B cell (primary cell): ENCODE data around the gene TSPAN32.

Source experiments
- EZH2 ChIP-seq: IDR thresholded peaks from 2 replicates; pipeline ENCODE4 v1.6.1; 2012; ENCODE audit warnings: borderline replicate concordance, low read depth, mild to moderate bottlenecking, moderate library complexity, low read length; ENCODE audit not compliant: insufficient read depth, poor library complexity, severe bottlenecking
- TF ChIP-seq, protein P1 (sequence below): fragments of 200-600 bp; IDR thresholded peaks from one replicate; pipeline ENCODE4 v1.8.0; 2022; ENCODE audit warnings: antibody characterized with exemption, mild to moderate bottlenecking

DNA sequence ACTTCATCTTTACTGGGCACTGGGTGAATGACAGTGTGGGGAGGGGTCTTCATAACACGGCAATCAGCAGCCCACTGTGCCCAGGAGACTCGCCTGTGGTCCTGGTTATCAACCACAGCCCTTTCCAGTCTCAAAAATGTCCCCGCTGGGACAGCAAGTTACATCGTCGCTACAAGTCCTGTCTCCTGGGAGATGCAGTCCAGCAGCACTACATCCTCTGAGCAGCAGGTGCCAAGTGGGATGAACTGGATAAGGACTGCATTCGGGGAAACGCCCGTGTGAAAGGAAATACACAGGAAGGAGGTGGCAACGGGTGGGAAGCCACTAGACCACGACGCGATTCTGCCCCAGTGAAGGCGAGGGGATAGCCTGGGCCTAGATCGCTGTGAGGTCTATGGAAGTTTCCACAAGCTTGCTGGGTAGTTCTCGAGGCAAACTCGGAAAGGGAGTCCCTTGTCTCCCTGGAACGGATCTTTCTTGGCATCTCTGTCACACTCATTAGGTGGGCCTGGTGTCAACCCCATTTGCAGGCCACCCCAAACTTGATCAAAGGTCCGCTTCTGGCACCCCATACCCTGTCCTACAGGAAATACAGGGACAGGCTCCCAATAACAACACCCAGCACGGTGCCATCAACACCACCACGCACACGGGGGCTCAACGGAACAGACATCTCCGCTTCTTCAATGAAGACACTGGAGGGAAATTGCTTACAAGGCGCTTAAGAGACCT, 35.8 kb upstream of the TSPAN32 start:
- TF ChIP-seq, protein P1, sequence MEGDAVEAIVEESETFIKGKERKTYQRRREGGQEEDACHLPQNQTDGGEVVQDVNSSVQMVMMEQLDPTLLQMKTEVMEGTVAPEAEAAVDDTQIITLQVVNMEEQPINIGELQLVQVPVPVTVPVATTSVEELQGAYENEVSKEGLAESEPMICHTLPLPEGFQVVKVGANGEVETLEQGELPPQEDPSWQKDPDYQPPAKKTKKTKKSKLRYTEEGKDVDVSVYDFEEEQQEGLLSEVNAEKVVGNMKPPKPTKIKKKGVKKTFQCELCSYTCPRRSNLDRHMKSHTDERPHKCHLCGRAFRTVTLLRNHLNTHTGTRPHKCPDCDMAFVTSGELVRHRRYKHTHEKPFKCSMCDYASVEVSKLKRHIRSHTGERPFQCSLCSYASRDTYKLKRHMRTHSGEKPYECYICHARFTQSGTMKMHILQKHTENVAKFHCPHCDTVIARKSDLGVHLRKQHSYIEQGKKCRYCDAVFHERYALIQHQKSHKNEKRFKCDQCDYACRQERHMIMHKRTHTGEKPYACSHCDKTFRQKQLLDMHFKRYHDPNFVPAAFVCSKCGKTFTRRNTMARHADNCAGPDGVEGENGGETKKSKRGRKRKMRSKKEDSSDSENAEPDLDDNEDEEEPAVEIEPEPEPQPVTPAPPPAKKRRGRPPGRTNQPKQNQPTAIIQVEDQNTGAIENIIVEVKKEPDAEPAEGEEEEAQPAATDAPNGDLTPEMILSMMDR, result no peak
- no peak for TF ChIP-seq EZH2
